ENCODE measurements around the gene CMYA5.

CMYA5 gene

DNA sequence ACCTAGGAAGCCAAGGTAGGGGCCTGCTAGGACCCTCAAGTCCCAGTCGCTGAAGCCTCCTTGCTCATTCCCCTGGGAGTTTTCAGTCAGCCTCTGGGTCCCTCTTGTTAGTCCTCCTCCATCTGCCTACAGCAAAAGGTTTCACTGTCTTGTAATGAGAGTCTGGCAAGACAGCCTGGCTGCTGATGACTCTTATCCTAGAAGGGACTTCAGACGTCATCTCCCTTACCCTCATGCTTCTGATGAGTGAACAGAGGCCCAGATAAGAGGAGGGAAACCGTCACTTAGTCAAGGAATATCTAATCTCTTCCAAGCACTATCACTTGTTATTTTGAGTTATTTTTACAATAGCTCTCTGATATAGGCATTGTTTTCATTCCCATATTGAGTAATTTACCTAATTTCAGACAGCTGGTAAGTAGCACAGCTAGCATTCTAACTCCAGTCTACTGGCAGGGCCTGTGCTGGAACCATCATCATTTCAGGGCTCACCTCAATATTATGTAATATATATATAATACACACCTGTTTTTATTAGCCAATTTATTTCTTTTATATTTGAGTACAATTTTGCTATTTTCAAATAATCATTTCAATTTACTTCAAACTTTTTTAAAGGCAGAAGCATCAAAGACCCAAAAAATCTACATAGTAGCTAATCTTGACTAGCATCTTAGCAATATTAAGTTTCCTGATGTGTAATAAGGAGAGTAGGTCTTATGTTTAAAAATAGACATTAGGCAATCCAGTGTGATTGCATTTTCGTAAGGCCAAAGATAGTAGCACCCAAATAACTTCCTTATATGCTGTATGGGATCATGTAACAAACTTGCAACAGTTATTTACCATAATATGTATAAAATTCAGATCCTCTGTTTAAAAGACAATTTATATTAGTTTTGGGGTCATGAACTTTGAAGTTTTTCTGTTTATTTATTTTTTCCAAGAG, 7.9 kb downstream of the CMYA5 start:
- TF ChIP-seq, protein P1, sequence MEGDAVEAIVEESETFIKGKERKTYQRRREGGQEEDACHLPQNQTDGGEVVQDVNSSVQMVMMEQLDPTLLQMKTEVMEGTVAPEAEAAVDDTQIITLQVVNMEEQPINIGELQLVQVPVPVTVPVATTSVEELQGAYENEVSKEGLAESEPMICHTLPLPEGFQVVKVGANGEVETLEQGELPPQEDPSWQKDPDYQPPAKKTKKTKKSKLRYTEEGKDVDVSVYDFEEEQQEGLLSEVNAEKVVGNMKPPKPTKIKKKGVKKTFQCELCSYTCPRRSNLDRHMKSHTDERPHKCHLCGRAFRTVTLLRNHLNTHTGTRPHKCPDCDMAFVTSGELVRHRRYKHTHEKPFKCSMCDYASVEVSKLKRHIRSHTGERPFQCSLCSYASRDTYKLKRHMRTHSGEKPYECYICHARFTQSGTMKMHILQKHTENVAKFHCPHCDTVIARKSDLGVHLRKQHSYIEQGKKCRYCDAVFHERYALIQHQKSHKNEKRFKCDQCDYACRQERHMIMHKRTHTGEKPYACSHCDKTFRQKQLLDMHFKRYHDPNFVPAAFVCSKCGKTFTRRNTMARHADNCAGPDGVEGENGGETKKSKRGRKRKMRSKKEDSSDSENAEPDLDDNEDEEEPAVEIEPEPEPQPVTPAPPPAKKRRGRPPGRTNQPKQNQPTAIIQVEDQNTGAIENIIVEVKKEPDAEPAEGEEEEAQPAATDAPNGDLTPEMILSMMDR (conservative IDR thresholded peaks at IDR 0.05; ENCODE audit: low read length) = no peak
- no peak for TF ChIP-seq EZH2phosphoT487 (IDR thresholded peaks at IDR 0.05; ENCODE audit: borderline replicate concordance)
- Histone ChIP-seq H2AFZ (ENCODE audit: low read length) (no peak overlapping the region), H3K9me2 (replicated peaks; ENCODE audit: low read depth, low read length) (no peaks in the 10 kb centered on the region), H4K20me1 (ENCODE audit: insufficient read depth, low read length, poor library complexity, severe bottlenecking) (no peaks in the 10 kb centered on the region), H3K79me2 (ENCODE audit: insufficient read depth, low read length) (no peaks in the 10 kb centered on the region), H3K4me2 (ENCODE audit: low read depth, low read length, poor library complexity, severe bottlenecking) (no peak overlapping the region), H3K36me3 (ENCODE audit: insufficient read depth, low read length) (no peaks in the 10 kb centered on the region), H3K4me3 (ENCODE audit: low read length, poor library complexity, severe bottlenecking) (no peak overlapping the region), H3K27me3 (ENCODE audit: insufficient read depth, low read length, poor library complexity, severe bottlenecking) (no peaks in the 10 kb centered on the region), H3F3A (ENCODE audit: low read depth) (no peaks in the 10 kb centered on the region), H3K4me1 (ENCODE audit: insufficient read depth, low read length, poor library complexity, severe bottlenecking) (no peaks in the 10 kb centered on the region), H3K9ac (ENCODE audit: low read depth, low read length, poor library complexity, severe bottlenecking) (no peak overlapping the region), H3K9me3 (ENCODE audit: insufficient read depth, low read depth, low read length) (no peaks in the 10 kb centered on the region)

DNA sequence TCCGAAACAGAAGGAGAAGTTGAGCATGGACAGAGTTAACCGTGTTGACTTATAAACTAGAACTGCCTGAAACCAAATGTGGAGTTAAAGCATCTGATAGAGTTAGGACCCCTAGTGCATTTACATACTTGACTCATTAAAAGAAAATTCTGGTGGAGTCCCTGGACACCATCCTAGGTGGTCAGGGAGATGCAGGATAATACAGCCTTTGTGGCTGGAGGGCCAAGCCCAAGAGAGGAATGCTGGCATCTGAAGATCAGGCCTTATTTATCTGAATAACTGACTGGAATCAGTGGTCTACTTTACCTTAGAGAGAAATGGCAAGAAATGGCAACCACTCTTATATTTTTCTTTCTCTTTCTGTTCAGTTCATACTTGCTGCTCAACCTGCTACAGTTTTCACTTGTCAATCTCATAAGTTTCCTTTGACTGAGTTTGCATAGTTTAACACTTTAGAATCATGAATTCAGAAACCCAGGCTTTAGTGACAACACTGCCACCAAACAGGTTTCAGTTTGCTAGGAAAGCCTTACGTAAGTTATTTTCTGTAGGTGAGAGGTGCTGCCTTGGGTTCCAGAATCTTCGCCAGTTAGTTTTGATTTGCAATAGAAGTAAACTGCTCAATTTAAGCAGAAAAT, 10.2 kb downstream of the CMYA5 start:
- no peaks in the 10 kb centered on the region for H3K9me3 ChIP-seq (ENCODE audit: insufficient read depth, low read depth, low read length)
- no peaks in the 10 kb centered on the region for H3F3A ChIP-seq (ENCODE audit: low read depth)
- no peak overlapping the region for H3K4me3 ChIP-seq (ENCODE audit: low read length, poor library complexity, severe bottlenecking)
- H3K9ac ChIP-seq (ENCODE audit: low read depth, low read length, poor library complexity, severe bottlenecking) = no peak overlapping the region
- H3K27me3 ChIP-seq (ENCODE audit: insufficient read depth, low read length, poor library complexity, severe bottlenecking) = no peaks in the 10 kb centered on the region
- no peak for TF ChIP-seq EZH2phosphoT487 (IDR thresholded peaks at IDR 0.05; ENCODE audit: borderline replicate concordance)
- TF ChIP-seq, protein P1 (conservative IDR thresholded peaks at IDR 0.05; ENCODE audit: low read length) = no peak
- H3K79me2 ChIP-seq (ENCODE audit: insufficient read depth, low read length) = no peaks in the 10 kb centered on the region
- H4K20me1 ChIP-seq (ENCODE audit: insufficient read depth, low read length, poor library complexity, severe bottlenecking) = no peaks in the 10 kb centered on the region
- H2AFZ ChIP-seq (ENCODE audit: low read length) = no peak overlapping the region
- no peaks in the 10 kb centered on the region for H3K36me3 ChIP-seq (ENCODE audit: insufficient read depth, low read length)
- H3K4me2 ChIP-seq (ENCODE audit: low read depth, low read length, poor library complexity, severe bottlenecking) = no peak overlapping the region
- no peaks in the 10 kb centered on the region for H3K4me1 ChIP-seq (ENCODE audit: insufficient read depth, low read length, poor library complexity, severe bottlenecking)
- no peaks in the 10 kb centered on the region for H3K9me2 ChIP-seq (replicated peaks; ENCODE audit: low read depth, low read length)

DNA sequence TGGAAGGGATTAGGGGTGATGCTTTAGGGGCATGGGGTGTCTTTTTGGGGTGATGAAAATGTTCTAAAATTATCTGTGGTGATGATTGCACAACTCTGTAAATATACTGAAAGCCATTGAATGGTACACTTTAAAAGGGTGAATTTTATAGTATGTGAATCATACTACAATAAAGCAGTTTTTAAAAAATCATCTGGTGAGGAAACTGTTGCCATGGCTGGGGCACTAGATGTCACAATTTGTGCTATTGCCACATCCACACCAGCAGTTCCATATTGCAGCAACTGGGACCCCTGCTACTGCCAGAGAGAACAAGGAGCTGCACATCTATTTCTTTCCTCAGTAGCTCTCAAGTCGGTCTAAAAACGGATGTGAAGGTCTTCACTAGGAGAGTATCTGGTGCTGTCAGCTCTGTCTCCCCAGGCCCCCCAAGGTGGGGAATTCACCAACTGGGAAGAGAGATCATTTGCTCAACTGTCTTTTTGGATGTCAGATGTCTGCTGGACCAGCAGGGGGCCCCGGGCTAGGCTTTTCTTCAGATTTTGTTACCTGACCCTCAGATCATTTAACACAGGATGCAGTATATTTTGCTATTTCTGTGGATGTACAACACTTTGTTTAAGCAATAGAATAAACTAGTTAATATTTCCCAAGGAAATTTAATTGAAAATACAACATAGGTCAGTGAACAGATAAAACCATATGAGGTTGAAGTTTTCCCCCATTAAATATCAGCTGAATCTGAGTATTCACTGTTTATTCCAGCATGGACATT, 13.2 kb downstream of the CMYA5 start:
- no peaks in the 10 kb centered on the region for H3K9me2 ChIP-seq (replicated peaks; ENCODE audit: low read depth, low read length)
- no peaks in the 10 kb centered on the region for H3K36me3 ChIP-seq (ENCODE audit: insufficient read depth, low read length)
- no peaks in the 10 kb centered on the region for H3K9me3 ChIP-seq (ENCODE audit: insufficient read depth, low read depth, low read length)
- H3K79me2 ChIP-seq (ENCODE audit: insufficient read depth, low read length) = no peaks in the 10 kb centered on the region
- no peaks in the 10 kb centered on the region for H3K4me1 ChIP-seq (ENCODE audit: insufficient read depth, low read length, poor library complexity, severe bottlenecking)
- H2AFZ ChIP-seq (ENCODE audit: low read length) = no peak overlapping the region
- H3K4me3 ChIP-seq (ENCODE audit: low read length, poor library complexity, severe bottlenecking) = no peak overlapping the region
- no peak overlapping the region for H3K4me2 ChIP-seq (ENCODE audit: low read depth, low read length, poor library complexity, severe bottlenecking)
- H3K27me3 ChIP-seq (ENCODE audit: insufficient read depth, low read length, poor library complexity, severe bottlenecking) = no peaks in the 10 kb centered on the region
- TF ChIP-seq, protein P1 (conservative IDR thresholded peaks at IDR 0.05; ENCODE audit: low read length) = peak; percentile 91
- no peak for TF ChIP-seq EZH2phosphoT487 (IDR thresholded peaks at IDR 0.05; ENCODE audit: borderline replicate concordance)
- no peaks in the 10 kb centered on the region for H4K20me1 ChIP-seq (ENCODE audit: insufficient read depth, low read length, poor library complexity, severe bottlenecking)
- no peak overlapping the region for H3K9ac ChIP-seq (ENCODE audit: low read depth, low read length, poor library complexity, severe bottlenecking)
- no peaks in the 10 kb centered on the region for H3F3A ChIP-seq (ENCODE audit: low read depth)

Data from Loucy (cell line).